ENCODE data around the gene IER3IP1. TPM values are rescaled to one million over a fixed set of nuclear protein-coding genes. Genes with fewer than 3 reads are reported as not detected.

The IER3IP1 gene
- total and polyA plus RNA-seq, 2 of the 4 experiments (the other 2 are of a cell fraction): 7.0 to 11.7 TPM

- H3K4me1 ChIP-seq (ENCODE audit: control insufficient read depth, insufficient read depth, low read length): no peaks in the 10 kb centered on the region
- H4K5ac ChIP-seq (ENCODE audit: low read depth, low read length): no peak overlapping the region
- H4K91ac ChIP-seq (ENCODE audit: insufficient read depth, low read depth, low read length): no peak overlapping the region
- H3K4ac ChIP-seq (ENCODE audit: low read depth, low read length): no peak overlapping the region
- no peak overlapping the region for H3K9ac ChIP-seq (ENCODE audit: low read depth, low read length)
- H3K23ac ChIP-seq (ENCODE audit: low read depth, low read length): no peak overlapping the region
- POLR2A ChIA-PET (ENCODE audit: unreplicated experiment): interaction anchor here (0.6 kb wide), 1 partner anchor 8 kb away, joined by 5 read pairs; no protein-coding TSS in a partner anchor
- no peak overlapping the region for H3K4me2 ChIP-seq (ENCODE audit: low read depth, low read length)
- H3K56ac ChIP-seq (ENCODE audit: extremely low read depth, insufficient read depth, low read length): no peak overlapping the region
- H3K27me3 ChIP-seq (ENCODE audit: control insufficient read depth, insufficient read depth, low read length): no peaks in the 10 kb centered on the region
- H3K18ac ChIP-seq (ENCODE audit: low read depth, low read length): no peak overlapping the region
- H2BK5ac ChIP-seq (ENCODE audit: low read depth, low read length, poor library complexity, severe bottlenecking): no peak overlapping the region
- in situ Hi-C loops (cut with MboI; ENCODE audit: low sequenced_read_pairs) (no loop called here), dilution Hi-C loops (cut with HindIII; ENCODE audit: low sequenced_read_pairs, unreplicated experiment) (no loop called here), intact Hi-C loops (cut with micrococcal nuclease) (no loop called here)
- H2BK20ac ChIP-seq (ENCODE audit: low read depth, low read length): no peak overlapping the region
- DNase-seq (peak; percentile 65), ATAC-seq (ENCODE audit: low read depth) (peak; percentile 62)
- H3K9me3 ChIP-seq (ENCODE audit: control insufficient read depth, insufficient read depth, low read length): no peaks in the 10 kb centered on the region
- TF ChIP-seq FOS (IDR thresholded peaks at IDR 0.05; ENCODE audit: low read depth, low read length): 0 out of 2 replicates have a peak, but pooled peaks have one; percentile 3
- no peak for TF ChIP-seq RCOR1 (IDR thresholded peaks at IDR 0.05; ENCODE audit: insufficient replicate concordance, low read length)
- H3K79me1 ChIP-seq (ENCODE audit: low read depth in 1 of 2, low read length in 2 of 2): peaks cover 6 to 9% of the 10 kb centered on the region in 2 experiments; a peak in 2 of 4 replicates
- 0 out of 2 replicates have a peak, but pooled peaks cover 3% of the 10 kb centered on the region for H4K20me1 ChIP-seq (ENCODE audit: insufficient read depth, low read length)
- H2BK15ac ChIP-seq (ENCODE audit: low read depth, low read length): no peak overlapping the region
- WGBS, 2 experiments (ENCODE audit: extremely low coverage in 2 of 2, insufficient read length in 1 of 2): no CpG with 5 or more reads among the region's 2 CpGs
- no peak overlapping the region for H3K4me3 ChIP-seq (ENCODE audit: insufficient read depth, low read depth, low read length)
- CTCF ChIA-PET: no interaction called here
- no peak overlapping the region for H2AK5ac ChIP-seq (ENCODE audit: low read depth, low read length)
- peaks cover 6% of the 10 kb centered on the region; the same call in 1 of the 2 replicates for H3K36me3 ChIP-seq (ENCODE audit: control insufficient read depth, insufficient read depth, low read length)
- H2BK120ac ChIP-seq (ENCODE audit: low read depth, low read length): no peak overlapping the region
- no peak overlapping the region for H2AFZ ChIP-seq (replicated peaks; ENCODE audit: low read length, poor library complexity)
- H3K27ac ChIP-seq (ENCODE audit: insufficient read depth, low read length): no peak overlapping the region
- H3K14ac ChIP-seq (replicated peaks; ENCODE audit: low read depth, low read length): no peak overlapping the region
- BruUV-seq (replicated peaks): no TSS peak
- no peak overlapping the region for H2AK9ac ChIP-seq (replicated peaks; ENCODE audit: low read depth, low read length, poor library complexity)
- H4K8ac ChIP-seq (ENCODE audit: low read depth in 2 of 2, low read length in 2 of 2): no peak overlapping the region
- no peaks in the 10 kb centered on the region for H3K9me1 ChIP-seq (ENCODE audit: insufficient read depth, low read length)
These were observed 57.2 kb downstream of the IER3IP1 start for GRCh38 chr18:47118981-47119380.

All from IMR-90 (cell line).